ENCODE results near the gene ZBTB40. TPM values are rescaled to one million over a fixed set of nuclear protein-coding genes. Genes with fewer than 3 reads are reported as not detected.

The ZBTB40 gene
- 7.6 TPM for polyA plus RNA-seq (2013, experiment 1 of 2; ENCODE audit: insufficient read length)
- 7.5 TPM for polyA plus RNA-seq (2013, experiment 2 of 2; ENCODE audit: insufficient read length)

GRCh38 chr1:22451702-22452480 lies at the start of gene ZBTB40:
ZBTB40 (plus strand) TSS chr1:22451851; CDS start chr1:22489949, 38,098 bp downstream.
- DNase-seq = peak; percentile 98

- no peak for DNase-seq
These were observed 49.1 kb upstream of the ZBTB40 start for GRCh38 chr1:22402356-22403053.

- DNase-seq = no peak
These were observed 47.2 kb upstream of the ZBTB40 start for GRCh38 chr1:22404486-22404885.

GRCh38 chr1:22406722-22407495 lies 44.7 kb upstream of the ZBTB40 start:
- peak; percentile 54 for DNase-seq

GRCh38 chr1:22408230-22408629 lies 43.4 kb upstream of the ZBTB40 start:
- no peak for DNase-seq

GRCh38 chr1:22410401-22410800 lies 41.2 kb upstream of the ZBTB40 start:
- DNase-seq = no peak

- peak; percentile 36 for DNase-seq
These were observed 40.6 kb upstream of the ZBTB40 start for GRCh38 chr1:22410928-22411495.

- no peak for DNase-seq
These were observed 40.1 kb upstream of the ZBTB40 start for GRCh38 chr1:22411589-22411988.

GRCh38 chr1:22412932-22413727 lies 38.5 kb upstream of the ZBTB40 start:
- DNase-seq = peak; percentile 21

- DNase-seq = no peak
These were observed 37.9 kb upstream of the ZBTB40 start for GRCh38 chr1:22413799-22414198.

GRCh38 chr1:22414244-22414751 lies 37.4 kb upstream of the ZBTB40 start:
- DNase-seq = no peak

GRCh38 chr1:22415489-22415888 lies 36.2 kb upstream of the ZBTB40 start:
- no peak for DNase-seq

- DNase-seq = peak; percentile 67
These were observed 34.8 kb upstream of the ZBTB40 start for GRCh38 chr1:22416555-22417454.

- DNase-seq = no peak
These were observed 34.2 kb upstream of the ZBTB40 start for GRCh38 chr1:22417466-22417865.

- DNase-seq = peak; percentile 13
These were observed 33.3 kb upstream of the ZBTB40 start for GRCh38 chr1:22418312-22418711.

- peak; percentile 79 for DNase-seq
These were observed 32.7 kb upstream of the ZBTB40 start for GRCh38 chr1:22418933-22419382.

GRCh38 chr1:22420455-22421053 lies 31.1 kb upstream of the ZBTB40 start:
- peak; percentile 73 for DNase-seq

- no peak for DNase-seq
These were observed 24.9 kb upstream of the ZBTB40 start for GRCh38 chr1:22426781-22427180.

GRCh38 chr1:22428672-22429071 lies 23.0 kb upstream of the ZBTB40 start:
- peak; percentile 40 for DNase-seq

GRCh38 chr1:22431965-22432364 lies 19.7 kb upstream of the ZBTB40 start:
- DNase-seq = no peak

Data from fibroblast of skin of abdomen (primary cell).